SU-DHL-6 (cell line): ENCODE results near the gene PPP4R3A.

ENCODE experiments used
- CTCF ChIP-seq: fragments of 200-600 bp; sonication (generic); IDR thresholded peaks from one replicate; pipeline ENCODE4 v1.5.1; 2017; ENCODE audit warnings: antibody characterized with exemption, mild to moderate bottlenecking, low read length, moderate library complexity; ENCODE audit not compliant: insufficient read depth, poor library complexity, severe bottlenecking
- EZH2phosphoT487 ChIP-seq: fragments of 200-600 bp; sonication (generic), shearing (Covaris generic); conservative IDR thresholded peaks from 2 replicates; pipeline ENCODE4 v1.6.1; 2018; ENCODE audit warnings: mild to moderate bottlenecking, antibody characterized with exemption, low read length, moderate library complexity, mixed read lengths

- no peak for TF ChIP-seq CTCF
- no peak for TF ChIP-seq EZH2phosphoT487
Measured at GRCh38 chr14:91521061-91521640, 11.0 kb upstream of the PPP4R3A start.
